Measurements from ENCODE around the gene CSF3R.
A peak's percentile ranks its signal among the peaks of the same experiment; 100 is the strongest.

Gene CSF3R

GRCh38 chr1:36455386-36455785 lies 27.3 kb downstream of the CSF3R start:
- no peak for DNase-seq

DNA sequence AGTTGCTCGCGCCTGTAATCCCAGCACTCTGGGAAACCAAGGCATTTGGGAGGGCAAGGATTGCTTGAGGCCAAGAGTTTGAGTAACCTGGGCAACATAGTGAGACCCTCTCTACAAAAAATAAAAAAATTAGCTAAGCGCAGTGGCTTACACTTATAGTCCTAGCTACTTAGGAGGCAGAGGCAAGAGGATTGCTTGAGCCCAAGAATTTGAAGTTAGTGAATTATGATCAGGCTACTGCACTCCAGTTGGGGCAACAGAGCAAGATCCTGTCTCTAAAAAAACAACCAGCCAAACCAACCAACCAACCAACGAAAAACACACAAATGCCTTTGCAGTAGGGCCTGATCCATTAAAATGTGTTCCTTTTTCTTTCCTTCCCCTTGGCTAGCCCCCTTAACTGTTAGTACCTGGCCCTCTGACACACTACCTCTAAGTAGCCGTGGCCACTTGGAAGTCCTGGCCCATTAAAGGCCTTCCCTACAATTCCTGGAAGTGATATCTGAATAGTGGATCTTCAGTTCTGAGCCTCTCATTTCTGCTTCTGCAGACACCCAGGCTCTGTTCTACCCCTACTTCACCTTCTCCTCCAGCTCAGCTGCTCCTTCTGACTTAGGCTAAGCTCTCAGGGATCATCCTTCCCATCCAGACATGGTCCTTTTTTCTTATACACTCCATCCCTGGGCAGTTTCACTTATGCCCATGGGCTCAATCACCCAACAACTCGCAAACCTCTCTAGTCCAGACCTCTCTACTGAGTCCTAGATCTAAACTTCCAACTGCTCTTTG lies 28.9 kb downstream of the CSF3R start:
- no peak for DNase-seq

DNA sequence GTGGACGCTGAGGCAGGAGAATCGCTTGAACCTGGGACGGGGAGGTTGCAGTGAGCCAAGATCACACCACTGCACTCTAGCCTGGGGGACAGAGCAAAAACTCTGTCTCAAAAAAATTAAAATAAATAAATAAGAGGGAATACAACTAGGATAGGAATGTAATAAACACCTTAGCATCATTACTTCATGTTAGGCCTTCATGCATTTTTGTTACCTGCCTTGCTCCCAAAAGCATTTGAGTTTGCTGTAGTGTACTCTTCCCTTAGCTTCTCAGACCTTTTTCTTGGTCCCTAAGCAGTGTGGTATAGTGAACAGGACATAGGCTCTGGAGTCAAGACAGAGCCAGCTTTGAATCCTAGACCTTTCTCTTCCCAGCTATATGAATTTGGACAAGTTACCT lies 29.7 kb downstream of the CSF3R start:
- no peak for DNase-seq

- no peak for DNase-seq
Observed at GRCh38 chr1:36450919-36451305, 31.8 kb downstream of the CSF3R start.

DNA sequence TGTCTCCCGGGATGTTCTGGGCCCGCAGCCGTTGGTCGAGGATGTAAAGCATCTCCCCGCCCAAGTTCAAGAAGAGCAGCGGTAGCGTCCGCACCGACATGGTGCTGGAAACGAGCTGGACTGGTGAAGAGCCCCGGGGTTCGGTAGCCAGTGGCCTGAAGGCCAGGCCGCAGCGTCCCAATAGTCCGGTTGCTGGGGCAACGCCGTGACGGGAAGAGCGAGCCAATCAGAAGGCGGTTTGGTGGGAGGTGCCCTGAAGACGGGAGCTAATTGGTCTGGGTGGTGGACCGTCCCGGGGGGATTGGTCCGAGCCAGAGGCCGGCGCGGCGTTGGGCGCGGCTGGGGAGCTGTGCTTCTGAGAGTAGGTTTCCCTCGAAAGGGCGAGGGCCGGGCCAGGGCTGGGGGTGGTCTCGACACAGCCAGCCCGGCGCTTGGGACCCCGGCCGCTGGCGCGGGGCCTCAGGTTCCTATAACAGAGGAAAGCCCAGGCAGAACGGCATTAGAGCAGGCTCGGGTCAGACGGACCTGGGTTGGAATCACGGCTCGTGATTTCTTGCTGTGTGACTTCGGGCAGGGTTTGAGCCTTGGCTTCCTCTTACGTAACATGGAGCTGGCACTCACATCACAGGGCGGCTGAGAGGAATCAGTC lies 32.3 kb downstream of the CSF3R start, which contains the start of gene OSCP1:
Gene OSCP1 (minus strand): TSS at position 182 of the 649 bp plus-strand sequence. CDS start 82 bp downstream, at position 100.
- DNase-seq = peak; percentile 84

GRCh38 chr1:36448530-36449056 lies 34.1 kb downstream of the CSF3R start:
- no peak for DNase-seq

DNA sequence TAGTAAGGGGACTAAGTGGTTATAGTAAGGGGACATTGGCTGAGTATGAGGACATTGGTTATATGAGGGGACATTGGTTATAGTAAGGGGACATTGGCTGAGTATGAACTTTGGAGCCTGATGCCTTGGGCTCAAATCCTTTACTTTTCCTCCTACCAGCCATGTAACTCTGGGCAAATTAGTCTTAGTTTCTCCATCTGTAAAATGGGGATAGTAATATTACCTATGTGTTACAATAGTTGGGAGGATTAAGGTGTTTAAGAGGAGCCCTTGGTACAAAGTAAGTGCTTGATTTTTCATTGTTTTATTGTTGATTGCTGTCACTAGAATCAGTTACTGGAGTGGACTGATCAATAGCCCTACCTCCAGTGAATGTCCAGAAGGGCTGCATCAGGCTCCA lies 35.3 kb downstream of the CSF3R start:
- no peak for DNase-seq

GRCh38 chr1:36446746-36447145 lies 36.0 kb downstream of the CSF3R start:
- DNase-seq = no peak

- DNase-seq = no peak
Observed at GRCh38 chr1:36446271-36446670, 36.4 kb downstream of the CSF3R start.

DNA sequence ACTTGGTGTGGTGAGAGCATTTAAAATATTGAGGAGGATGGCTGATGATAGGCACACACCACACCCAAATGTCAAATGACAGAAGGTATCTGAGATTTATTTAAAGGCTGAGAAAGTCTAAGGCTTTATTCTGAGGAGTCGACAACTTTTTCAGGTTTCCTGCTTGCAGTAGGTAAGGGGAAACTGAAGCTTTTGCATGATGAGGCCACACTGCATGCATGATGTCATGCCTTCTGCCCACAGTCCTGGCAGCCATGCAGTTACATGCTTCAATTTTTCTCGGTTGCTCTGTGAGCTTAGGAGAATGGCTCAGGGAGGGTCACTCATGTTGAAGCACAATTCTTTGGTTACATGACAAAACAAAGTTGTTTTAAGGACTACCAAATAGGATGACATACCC lies 39.4 kb downstream of the CSF3R start:
- DNase-seq = no peak

- DNase-seq = no peak
Observed at GRCh38 chr1:36442337-36442736, 40.4 kb downstream of the CSF3R start.

GRCh38 chr1:36440646-36441045 lies 42.1 kb downstream of the CSF3R start:
- no peak for DNase-seq

DNA sequence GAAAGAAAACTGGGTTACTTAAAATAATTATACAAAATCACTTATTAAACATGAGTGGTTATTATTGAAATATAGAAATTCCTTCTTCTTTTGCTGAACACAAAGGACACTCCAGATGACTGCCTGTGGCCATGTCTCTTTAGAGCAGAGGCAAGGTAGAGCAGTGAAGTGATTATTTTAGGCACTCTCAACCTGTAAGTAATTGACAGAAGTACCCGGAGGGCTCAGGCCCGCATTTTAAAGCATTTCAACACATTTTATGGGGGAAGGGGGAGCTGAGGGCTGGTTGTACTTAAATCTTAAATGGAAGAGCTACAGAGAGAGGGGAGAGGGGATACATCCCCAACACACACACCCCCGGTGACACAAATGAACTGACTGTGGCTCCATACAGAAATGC lies 42.7 kb downstream of the CSF3R start:
- DNase-seq = no peak

- DNase-seq = no peak
Observed at GRCh38 chr1:36438715-36439114, 44.0 kb downstream of the CSF3R start.

GRCh38 chr1:36436821-36437220 lies 45.9 kb downstream of the CSF3R start:
- DNase-seq = no peak

GRCh38 chr1:36433102-36433501 lies 49.6 kb downstream of the CSF3R start:
- no peak for DNase-seq

DNA sequence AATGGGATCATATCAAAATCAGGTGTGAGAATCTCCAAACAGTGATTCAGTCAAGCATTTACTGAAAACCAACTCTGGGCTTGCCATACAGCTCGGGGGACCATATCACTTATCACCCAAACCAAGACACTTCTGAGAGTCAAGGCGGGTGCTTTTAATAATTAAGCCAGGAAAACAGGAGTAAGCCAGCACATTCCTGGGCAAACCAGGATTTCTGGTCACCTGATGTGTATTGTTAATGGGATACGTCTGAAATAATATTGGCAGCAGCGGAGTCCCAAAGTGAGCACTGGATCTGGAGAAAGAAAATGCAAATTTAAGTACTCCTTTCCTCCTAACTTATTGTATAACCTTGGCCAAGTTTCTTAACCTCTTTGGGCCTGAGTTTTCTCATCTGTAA lies 50.1 kb downstream of the CSF3R start:
- no peak for DNase-seq

DNA sequence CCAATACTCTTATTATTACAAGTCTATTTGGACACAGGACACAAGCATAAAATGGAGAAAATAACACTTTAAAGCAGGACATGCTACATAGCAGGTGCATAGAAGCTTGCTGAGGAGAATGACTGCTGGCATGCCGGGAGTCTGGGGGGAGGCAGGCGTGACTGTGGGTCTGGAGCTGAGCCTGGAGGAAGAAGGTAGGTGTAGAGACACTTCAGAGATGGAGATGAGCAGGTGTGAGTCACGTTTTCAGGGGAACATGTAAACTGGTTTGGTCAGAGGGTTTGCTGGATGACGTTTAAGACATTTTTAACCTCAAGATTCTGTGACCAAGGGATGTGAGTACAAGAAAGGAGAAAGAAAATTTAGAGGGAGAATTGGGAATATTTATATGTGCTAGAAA lies 56.9 kb downstream of the CSF3R start:
- no peak for DNase-seq

DNA sequence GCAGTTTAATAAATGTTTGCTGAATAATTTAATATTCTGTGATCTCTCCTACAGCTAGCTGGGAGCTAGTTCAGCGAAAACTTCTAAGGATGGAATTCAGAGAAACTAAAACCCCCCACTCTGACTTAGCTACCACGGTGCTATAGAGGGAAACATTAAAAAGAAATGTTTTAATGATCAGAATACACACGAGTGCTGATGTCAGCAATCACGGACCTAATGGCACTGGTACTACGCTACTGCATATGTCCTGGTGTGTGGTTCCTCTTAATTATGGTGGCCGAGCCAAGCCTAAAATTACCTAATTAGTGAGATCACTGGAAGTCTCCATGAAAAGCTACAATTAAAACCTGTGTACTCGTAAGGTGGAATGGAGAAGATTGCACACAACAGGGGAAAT lies 61.1 kb downstream of the CSF3R start:
- DNase-seq = no peak

GRCh38 chr1:36420836-36421317 lies 61.8 kb downstream of the CSF3R start:
- DNase-seq = peak; percentile 63

DNA sequence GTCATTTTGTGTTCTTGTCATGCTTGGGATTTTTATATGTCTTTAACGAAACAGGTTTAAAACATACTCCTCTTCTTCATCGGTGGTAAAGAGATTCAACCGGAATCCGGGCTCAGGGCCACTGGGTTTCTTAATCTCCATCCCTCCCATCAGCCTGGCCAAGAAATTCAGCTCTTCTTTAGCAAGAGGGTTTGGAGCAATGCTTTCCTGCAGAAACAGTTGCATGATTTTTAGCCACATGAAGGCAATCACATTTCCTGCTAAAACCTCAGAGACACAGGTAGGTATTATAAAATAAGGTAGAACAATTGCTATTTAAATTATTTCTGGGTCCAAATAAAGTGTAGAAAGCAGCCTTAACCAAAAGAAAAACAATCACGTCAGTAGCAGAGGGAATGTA lies 62.3 kb downstream of the CSF3R start:
- no peak for DNase-seq

- DNase-seq = no peak
Observed at GRCh38 chr1:36419569-36419968, 63.1 kb downstream of the CSF3R start.

- DNase-seq = peak; percentile 18
Observed at GRCh38 chr1:36419140-36419539, 63.6 kb downstream of the CSF3R start.

GRCh38 chr1:36417931-36418330 lies 64.8 kb downstream of the CSF3R start:
- no peak for DNase-seq
